Prostate gland (tissue), 2 donors: ENCODE results near the gene MARK3.

Experiments used
- CTCF ChIP-seq, 4 experiments: fragments of 200-600 bp in 2 of 4; fragments of 450-650 bp in 2 of 4; sonication (generic) in 2 of 4; IDR thresholded peaks; 1 replicate in 3 of 4; 2 replicates in 1 of 4; pipeline ENCODE4 v1.5.1; 2016 to 2019; ENCODE audit warnings: antibody characterized with exemption in 4 of 4, mild to moderate bottlenecking in 2 of 4, moderate library complexity in 2 of 4
- POLR2A ChIP-seq: fragments of 450-650 bp; IDR thresholded peaks from one replicate; pipeline ENCODE4 v1.6.1; 2016; ENCODE audit warnings: antibody characterized with exemption, mild to moderate bottlenecking
- POLR2AphosphoS5 ChIP-seq: sonication (generic); formaldehyde crosslinking; IDR thresholded peaks from one replicate; pipeline ENCODE4 v1.6.1; 2017; ENCODE audit warnings: antibody characterized with exemption

DNA sequence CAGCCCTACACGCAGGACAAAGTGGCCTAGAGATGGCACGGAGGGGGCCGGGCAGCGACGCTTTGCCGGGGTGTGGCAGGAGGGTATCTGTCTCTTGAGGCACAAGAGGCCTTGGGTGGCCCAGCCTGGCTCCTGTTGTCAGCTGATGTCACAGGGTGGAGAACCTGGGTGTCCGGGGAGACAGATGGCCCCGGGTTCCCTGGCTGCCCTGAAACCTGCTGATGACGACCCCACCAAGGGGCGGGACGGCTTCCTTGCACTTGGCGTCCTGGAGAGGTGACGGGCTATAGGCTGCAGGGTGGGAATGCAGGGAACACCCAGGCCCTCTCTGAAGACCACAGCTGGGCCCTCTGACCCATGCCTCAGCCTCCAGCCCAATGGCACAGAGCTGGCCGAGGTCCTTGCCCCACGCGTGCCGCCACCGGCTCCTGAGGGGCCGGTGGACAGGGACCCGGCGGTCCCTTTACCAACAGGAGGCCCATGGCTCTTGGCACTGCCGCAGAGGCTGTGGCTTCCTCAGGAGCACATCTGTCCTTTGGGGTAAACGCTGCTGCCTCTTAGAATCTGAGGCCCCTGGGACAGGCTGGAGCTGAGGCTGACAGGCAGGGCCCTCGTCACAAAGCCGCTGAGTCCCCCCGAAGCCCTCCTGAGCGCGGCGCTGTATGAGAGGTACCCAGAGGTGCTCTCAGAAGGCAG lies 160.2 kb downstream of the MARK3 start:
- TF ChIP-seq POLR2A (no peak), CTCF (IDR thresholded peaks at IDR 0.05) (no peak), POLR2AphosphoS5 (no peak)
